A549 (cell line): Measurements from ENCODE around the gene LDLRAD4. TPM values are rescaled to one million over a fixed set of nuclear protein-coding genes. Genes with fewer than 3 reads are reported as not detected.

Experiments used
- ATAC-seq, 2 experiments: fragments of 200-7000 bp in 1 of 2; fragments of >200 bp in 1 of 2; cut with Nextera tagmentation in 1 of 2; cut with Tn5 transposase in 1 of 2; 3 replicates each; pipeline versions ENCODE4 v1.8.0 to v1.9.1; 2018 to 2020; ENCODE audit warnings: mild to moderate bottlenecking in 1 of 2, moderate library complexity in 1 of 2
- CTCF ChIA-PET: fragments of 300-600 bp; sonication (Branson Sonifier 250); formaldehyde crosslinking; extraction: SDS; loops from one replicate; lab custom pipeline; 2021; ENCODE audit warnings: antibody characterized with exemption, inconsistent platforms; lab: Yijun Ruan, JAX
- POLR2A ChIA-PET: fragments of 350-600 bp; formaldehyde crosslinking; extraction: SDS; loops from one replicate; lab custom pipeline; 2021; ENCODE audit warnings: antibody characterized with exemption, inconsistent platforms; lab: Yijun Ruan, JAX
- DNase-seq, 2 experiments: peaks; one replicate each; pipeline versions ENCODE4 v3.0.0 to v3.0.0-alpha.2; 2011 to 2016; ENCODE audit warnings: low read depth in 1 of 2, low spot score in 1 of 2
- FAIRE-seq: peaks from 2 replicates; lab custom pipeline; 2011; peaks lifted over from hg19 to GRCh38; lab: Jason Lieb, UNC
- H3K27ac ChIP-seq, 2 experiments: fragments of >200 bp; sonication (Bioruptor Twin); formaldehyde crosslinking; 3 replicates each; pipeline ENCODE4 v1.5.1; 2016 to 2017
- H3K4me1 ChIP-seq: fragments of >200 bp; sonication (Bioruptor Twin); formaldehyde crosslinking; 3 replicates; pipeline ENCODE4 v1.6.1; 2016
- H3K4me2 ChIP-seq: fragments of >200 bp; sonication (Bioruptor Twin); formaldehyde crosslinking; 3 replicates; pipeline ENCODE4 v1.6.1; 2016
- H3K4me3 ChIP-seq: fragments of >200 bp; sonication (Bioruptor Twin); formaldehyde crosslinking; 3 replicates; pipeline ENCODE4 v1.5.1; 2016
- H3K9me3 ChIP-seq: fragments of >200 bp; sonication (Bioruptor Twin); formaldehyde crosslinking; 3 replicates; pipeline ENCODE4 v1.6.1; 2016
- CBX8 ChIP-seq: fragments of 200-600 bp; sonication (generic); IDR thresholded peaks from 2 replicates; pipeline ENCODE4 v1.6.1; 2016
- CHD4 ChIP-seq: fragments of 200-600 bp; sonication (generic); IDR thresholded peaks from 2 replicates; pipeline ENCODE4 v1.6.1; 2016; ENCODE audit warnings: antibody characterized with exemption, mild to moderate bottlenecking, borderline replicate concordance
- EP300 ChIP-seq, 2 experiments: fragments of >200 bp; sonication (Bioruptor Twin); formaldehyde crosslinking; IDR thresholded peaks; 2 replicates in 1 of 2; 3 replicates in 1 of 2; pipeline ENCODE4 v1.6.1; 2016 to 2017
- FOXS1 ChIP-seq: fragments of 250-450 bp; sonication (Bioruptor Pico); IDR thresholded peaks from 2 replicates; pipeline ENCODE4 v1.5.0; 2020; ENCODE audit warnings: mild to moderate bottlenecking, moderate library complexity
- HES2 ChIP-seq: fragments of >200 bp; sonication (Bioruptor Twin); formaldehyde crosslinking; IDR thresholded peaks from 2 replicates; pipeline ENCODE4 v1.6.1; 2016
- HEYL ChIP-seq: fragments of 250-450 bp; sonication (Bioruptor Pico); IDR thresholded peaks from 2 replicates; pipeline ENCODE4 v1.8.0; 2021; ENCODE audit warnings: mild to moderate bottlenecking, moderate library complexity
- MAZ ChIP-seq: fragments of 150-350 bp; IDR thresholded peaks from 2 replicates; pipeline ENCODE4 v1.6.1; 2014; ENCODE audit warnings: antibody characterized with exemption, low read depth, low read length, borderline replicate concordance
- NPAS2 ChIP-seq: fragments of 250-450 bp; sonication (Bioruptor Pico); IDR thresholded peaks from 2 replicates; pipeline ENCODE4 v1.8.0; 2022; ENCODE audit warnings: mild to moderate bottlenecking, moderate library complexity, borderline replicate concordance
- RAD21 ChIP-seq, 2 experiments: fragments of >200 bp in 1 of 2; sonication (Bioruptor Twin) in 1 of 2; formaldehyde crosslinking in 1 of 2; IDR thresholded peaks in 1 of 2; conservative IDR thresholded peaks in 1 of 2; 2 replicates in 1 of 2; 3 replicates in 1 of 2; pipeline ENCODE4 v1.6.1; 2012 to 2018; ENCODE audit warnings: inconsistent platforms in 1 of 2
- RARB ChIP-seq: fragments of 250-450 bp; sonication (Bioruptor Pico); IDR thresholded peaks from 2 replicates; pipeline ENCODE4 v1.8.0; 2021; ENCODE audit warnings: mild to moderate bottlenecking, moderate library complexity
- RCOR1 ChIP-seq: fragments of 150-350 bp; IDR thresholded peaks from 2 replicates; pipeline ENCODE4 v1.6.1; 2014; ENCODE audit warnings: antibody characterized with exemption, low read length, low read depth
- REST ChIP-seq: fragments of 200-600 bp; sonication (generic); IDR thresholded peaks from 2 replicates; pipeline ENCODE4 v1.6.1; 2016; ENCODE audit warnings: antibody characterized with exemption, mild to moderate bottlenecking, moderate library complexity
- RNF2 ChIP-seq: fragments of 200-600 bp; sonication (generic); IDR thresholded peaks from 2 replicates; pipeline ENCODE4 v1.6.1; 2016; ENCODE audit warnings: low read depth, mild to moderate bottlenecking, antibody characterized with exemption, moderate library complexity, borderline replicate concordance
- SMC3 ChIP-seq: fragments of >200 bp; sonication (Bioruptor Twin); formaldehyde crosslinking; IDR thresholded peaks from 3 replicates; pipeline ENCODE4 v1.6.1; 2018; ENCODE audit warnings: inconsistent platforms
- ZFP36 ChIP-seq: fragments of 450-650 bp; IDR thresholded peaks from 2 replicates; pipeline ENCODE4 v1.6.1; 2014; ENCODE audit warnings: borderline replicate concordance; ENCODE audit not compliant: partially characterized antibody
- WGBS: methylation state at CpG from one replicate; pipeline ENCODE4 v1.1.6; 2017; ENCODE audit errors: missing lambda C conversion rate; 5-methylcytosine and 5-hydroxymethylcytosine counted together
- polyA plus RNA-seq, 4 experiments: library from polyadenylated mRNA; depleted of rRNA in 3 of 4; stranded (reverse); fragments of >200 nt; fragmentation: RNase III in 1 of 4; extraction: RNeasy Plus Mini Kit Qiagen cat#74134 plus additional on column Dnase treatment in 1 of 4; gene quantifications; 2 replicates in 3 of 4; 3 replicates in 1 of 4; pipeline ENCODE4 v1.2.3, GENCODE V29; 2011 to 2017
- TF ChIP-seq, protein P1 (sequence below): IDR thresholded peaks from 2 replicates; pipeline ENCODE4 v1.6.1; 2012; ENCODE audit warnings: low read depth, borderline replicate concordance

Gene LDLRAD4
- polyA plus RNA-seq, 2 of the 4 experiments (the other 2 are of a cell fraction), result 5.2 to 7.6 TPM

DNA sequence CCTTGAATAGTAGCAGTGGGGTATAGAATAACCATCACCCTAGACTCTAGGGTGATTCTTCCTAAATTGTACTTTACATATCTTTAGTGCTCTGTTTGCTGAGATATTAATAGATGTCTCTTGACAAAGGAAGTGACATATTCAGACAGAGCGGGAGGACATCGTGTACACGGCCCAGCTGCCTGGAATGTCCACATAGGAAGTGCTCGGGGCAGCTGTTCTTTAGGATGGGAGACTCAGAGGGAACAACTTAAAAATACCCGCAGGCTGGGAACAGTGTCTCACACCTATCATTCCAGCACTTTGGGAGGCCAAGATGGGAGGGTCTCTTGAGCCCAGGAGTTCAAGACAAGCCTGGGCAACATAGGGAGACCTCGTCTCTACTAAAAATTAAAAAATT lies 301.7 kb downstream of the LDLRAD4 start:
- ATAC-seq, result no peak
- no peak for TF ChIP-seq SMC3
- no peak for TF ChIP-seq FOXS1 (CRISPR knock-in tag)
- TF ChIP-seq CBX8, result no peak
- TF ChIP-seq RNF2, result no peak
- no peak for TF ChIP-seq HES2
- TF ChIP-seq RCOR1, result no peak
- TF ChIP-seq RARB (CRISPR knock-in tag), result no peak
- no peak for TF ChIP-seq ZFP36
- no peak for TF ChIP-seq HEYL (CRISPR knock-in tag)
- TF ChIP-seq, protein P1, sequence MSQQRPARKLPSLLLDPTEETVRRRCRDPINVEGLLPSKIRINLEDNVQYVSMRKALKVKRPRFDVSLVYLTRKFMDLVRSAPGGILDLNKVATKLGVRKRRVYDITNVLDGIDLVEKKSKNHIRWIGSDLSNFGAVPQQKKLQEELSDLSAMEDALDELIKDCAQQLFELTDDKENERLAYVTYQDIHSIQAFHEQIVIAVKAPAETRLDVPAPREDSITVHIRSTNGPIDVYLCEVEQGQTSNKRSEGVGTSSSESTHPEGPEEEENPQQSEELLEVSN, result no peak
- no peak for TF ChIP-seq MAZ
- TF ChIP-seq EP300 (IDR thresholded peaks at IDR 0.05), result no peak
- no peak for TF ChIP-seq NPAS2 (CRISPR knock-in tag)
- no peak for TF ChIP-seq CHD4
- TF ChIP-seq RAD21 (conservative IDR thresholded peaks at IDR 0.05 in 1 of 2, IDR thresholded peaks at IDR 0.05 in 1 of 2), result no peak
- TF ChIP-seq REST, result no peak
- TF ChIP-seq, all 56 proteins: peak for 0
- 66% methylated on average over 5 of the region's 6 CpGs for WGBS
- Histone ChIP-seq H3K4me1 (no peaks in the 10 kb centered on the region), H3K9me3 (no peaks in the 10 kb centered on the region; the same call in 2 of the 3 replicates), H3K4me2 (no peak overlapping the region), H3K27ac (no peak overlapping the region), H3K4me3 (no peak overlapping the region)
- POLR2A ChIA-PET, result no interaction called here
- CTCF ChIA-PET, result interaction anchor here (1.1 kb wide), 1 partner anchor 281 kb away, joined by 3 read pairs; no protein-coding TSS in a partner anchor
- no peak for FAIRE-seq
- DNase-seq, result no peak

GRCh38 chr18:13520741-13521140 lies 302.2 kb downstream of the LDLRAD4 start:
- no peak for TF ChIP-seq HEYL (CRISPR knock-in tag)
- no peak for TF ChIP-seq REST
- TF ChIP-seq, all 56 proteins: peak for 0
- no peak for DNase-seq
- Histone ChIP-seq H3K9me3 (no peaks in the 10 kb centered on the region; the same call in 2 of the 3 replicates), H3K4me1 (no peaks in the 10 kb centered on the region), H3K4me2 (no peak overlapping the region), H3K4me3 (no peak overlapping the region), H3K27ac (no peak overlapping the region)
- CTCF ChIA-PET, result interaction anchor here (1.1 to 2.3 kb wide), 2 partner anchors 281 to 305 kb away, joined by 3 to 8 read pairs; no protein-coding TSS in a partner anchor
- no peak for FAIRE-seq
- 76% methylated on average over 5 of the region's 5 CpGs for WGBS
- ATAC-seq, result no peak
- POLR2A ChIA-PET, result no interaction called here
